ENCODE data around the gene LRRC59. TPM values are rescaled to one million over a fixed set of nuclear protein-coding genes. Genes with fewer than 3 reads are reported as not detected.
A peak's percentile ranks its signal among the peaks of the same experiment; 100 is the strongest.

Gene LRRC59
- total and polyA plus RNA-seq, 2 of the 13 experiments (the other 11 are each of a cell fraction or from before 2014, with no cell fraction given): 87.3 to 222 TPM

GRCh38 chr17:50425682-50426471, 28.6 kb upstream of the LRRC59 start, which contains the start of gene ACSF2 (continued):
- TF ChIP-seq ZSCAN21 (CRISPR knock-in tag; IDR thresholded peaks at IDR 0.05; ENCODE audit: borderline replicate concordance) (peak; percentile 79), ZNF724P (CRISPR knock-in tag; IDR thresholded peaks at IDR 0.05; ENCODE audit: borderline replicate concordance) (peak; percentile 56; the same call in 1 of the 2 replicates), ATM (IDR thresholded peaks at IDR 0.05; ENCODE audit: borderline replicate concordance) (no peak), ZNF747 (CRISPR knock-in tag; IDR thresholded peaks at IDR 0.05; ENCODE audit: borderline replicate concordance) (no peak), EP300 (IDR thresholded peaks at IDR 0.05; ENCODE audit: low read depth in 2 of 2, low read length in 2 of 2) (0 out of 4 replicates have a peak, but pooled peaks of 1 of the 2 experiments have one; percentile 13), EP300 (CRISPR knock-in tag; IDR thresholded peaks at IDR 0.05; ENCODE audit: borderline replicate concordance) (0 out of 2 replicates have a peak, but pooled peaks have one; percentile 21), ZSCAN9 (CRISPR knock-in tag; IDR thresholded peaks at IDR 0.05; ENCODE audit: borderline replicate concordance) (peak; percentile 75; the same call in 1 of the 2 replicates), KAT2B (IDR thresholded peaks at IDR 0.05; ENCODE audit: borderline replicate concordance, low read depth, low read length) (no peak), POLR2G (IDR thresholded peaks at IDR 0.05; ENCODE audit: low read depth, low read length) (peak; percentile 71), NR2F2 (IDR thresholded peaks at IDR 0.05; ENCODE audit: borderline replicate concordance, low read depth) (no peak; the same call in 1 of the 2 replicates), KLF11 (CRISPR knock-in tag; IDR thresholded peaks at IDR 0.05) (0 out of 2 replicates have a peak, but pooled peaks have one; percentile 67), ZBTB49 (CRISPR knock-in tag; IDR thresholded peaks at IDR 0.05; ENCODE audit: borderline replicate concordance) (0 out of 2 replicates have a peak, but pooled peaks have one; percentile 31), GZF1 (CRISPR knock-in tag; IDR thresholded peaks at IDR 0.05) (no peak), ZFP37 (CRISPR knock-in tag; IDR thresholded peaks at IDR 0.05; ENCODE audit: borderline replicate concordance) (no peak), MED13 (CRISPR knock-in tag; IDR thresholded peaks at IDR 0.05) (no peak), ZNF17 (CRISPR knock-in tag; IDR thresholded peaks at IDR 0.05) (no peak), PAWR (CRISPR knock-in tag; IDR thresholded peaks at IDR 0.05; ENCODE audit: borderline replicate concordance) (no peak), ZNF703 (CRISPR knock-in tag; IDR thresholded peaks at IDR 0.05; ENCODE audit: borderline replicate concordance) (0 out of 2 replicates have a peak, but pooled peaks have one; percentile 54), RCOR2 (CRISPR knock-in tag; IDR thresholded peaks at IDR 0.05) (no peak), SIX4 (CRISPR knock-in tag; IDR thresholded peaks at IDR 0.05) (0 out of 2 replicates have a peak, but pooled peaks have one; percentile 50)
- TF ChIP-seq, protein P1, sequence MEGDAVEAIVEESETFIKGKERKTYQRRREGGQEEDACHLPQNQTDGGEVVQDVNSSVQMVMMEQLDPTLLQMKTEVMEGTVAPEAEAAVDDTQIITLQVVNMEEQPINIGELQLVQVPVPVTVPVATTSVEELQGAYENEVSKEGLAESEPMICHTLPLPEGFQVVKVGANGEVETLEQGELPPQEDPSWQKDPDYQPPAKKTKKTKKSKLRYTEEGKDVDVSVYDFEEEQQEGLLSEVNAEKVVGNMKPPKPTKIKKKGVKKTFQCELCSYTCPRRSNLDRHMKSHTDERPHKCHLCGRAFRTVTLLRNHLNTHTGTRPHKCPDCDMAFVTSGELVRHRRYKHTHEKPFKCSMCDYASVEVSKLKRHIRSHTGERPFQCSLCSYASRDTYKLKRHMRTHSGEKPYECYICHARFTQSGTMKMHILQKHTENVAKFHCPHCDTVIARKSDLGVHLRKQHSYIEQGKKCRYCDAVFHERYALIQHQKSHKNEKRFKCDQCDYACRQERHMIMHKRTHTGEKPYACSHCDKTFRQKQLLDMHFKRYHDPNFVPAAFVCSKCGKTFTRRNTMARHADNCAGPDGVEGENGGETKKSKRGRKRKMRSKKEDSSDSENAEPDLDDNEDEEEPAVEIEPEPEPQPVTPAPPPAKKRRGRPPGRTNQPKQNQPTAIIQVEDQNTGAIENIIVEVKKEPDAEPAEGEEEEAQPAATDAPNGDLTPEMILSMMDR (CRISPR knock-in tag; IDR thresholded peaks at IDR 0.05): peak; percentile 38
- TF ChIP-seq, protein P2, sequence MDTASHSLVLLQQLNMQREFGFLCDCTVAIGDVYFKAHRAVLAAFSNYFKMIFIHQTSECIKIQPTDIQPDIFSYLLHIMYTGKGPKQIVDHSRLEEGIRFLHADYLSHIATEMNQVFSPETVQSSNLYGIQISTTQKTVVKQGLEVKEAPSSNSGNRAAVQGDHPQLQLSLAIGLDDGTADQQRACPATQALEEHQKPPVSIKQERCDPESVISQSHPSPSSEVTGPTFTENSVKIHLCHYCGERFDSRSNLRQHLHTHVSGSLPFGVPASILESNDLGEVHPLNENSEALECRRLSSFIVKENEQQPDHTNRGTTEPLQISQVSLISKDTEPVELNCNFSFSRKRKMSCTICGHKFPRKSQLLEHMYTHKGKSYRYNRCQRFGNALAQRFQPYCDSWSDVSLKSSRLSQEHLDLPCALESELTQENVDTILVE (CRISPR knock-in tag; IDR thresholded peaks at IDR 0.05): peak; percentile 83
- TF ChIP-seq, protein P3, sequence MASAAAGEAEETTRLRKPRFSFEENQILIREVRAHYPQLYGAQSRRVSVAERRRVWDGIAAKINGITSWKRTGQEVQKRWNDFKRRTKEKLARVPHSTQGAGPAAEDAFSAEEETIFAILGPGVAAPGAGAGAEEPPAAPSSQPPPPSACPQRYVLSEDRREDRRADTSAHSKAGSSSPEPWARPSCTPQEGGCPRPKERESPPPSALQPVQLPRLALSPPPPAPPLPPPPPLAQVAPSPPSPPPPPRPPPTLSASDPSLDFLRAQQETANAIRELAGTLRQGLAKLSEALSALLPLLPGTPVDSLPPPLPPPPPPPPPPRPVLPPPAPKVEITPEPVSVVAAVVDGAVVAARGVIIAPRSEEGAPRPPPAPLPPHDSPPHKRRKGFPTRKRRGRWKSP (CRISPR knock-in tag; IDR thresholded peaks at IDR 0.05): peak; percentile 25; the same call in 1 of the 2 replicates

Measured in HepG2 (cell line).